Stimulated activated CD4-positive, alpha-beta T cell treated with anti-CD3 and anti-CD28 coated beads, Interleukin-1b, Interleukin-23, amount 100 ng/mL, for 48 hours (primary cell): ENCODE results near the gene LETM1.
A peak's percentile ranks its signal among the peaks of the same experiment; 100 is the strongest.

Experiments used
- DNase-seq: peaks from one replicate; pipeline ENCODE4 v3.0.0-alpha.2; 2020

LETM1 gene

DNA sequence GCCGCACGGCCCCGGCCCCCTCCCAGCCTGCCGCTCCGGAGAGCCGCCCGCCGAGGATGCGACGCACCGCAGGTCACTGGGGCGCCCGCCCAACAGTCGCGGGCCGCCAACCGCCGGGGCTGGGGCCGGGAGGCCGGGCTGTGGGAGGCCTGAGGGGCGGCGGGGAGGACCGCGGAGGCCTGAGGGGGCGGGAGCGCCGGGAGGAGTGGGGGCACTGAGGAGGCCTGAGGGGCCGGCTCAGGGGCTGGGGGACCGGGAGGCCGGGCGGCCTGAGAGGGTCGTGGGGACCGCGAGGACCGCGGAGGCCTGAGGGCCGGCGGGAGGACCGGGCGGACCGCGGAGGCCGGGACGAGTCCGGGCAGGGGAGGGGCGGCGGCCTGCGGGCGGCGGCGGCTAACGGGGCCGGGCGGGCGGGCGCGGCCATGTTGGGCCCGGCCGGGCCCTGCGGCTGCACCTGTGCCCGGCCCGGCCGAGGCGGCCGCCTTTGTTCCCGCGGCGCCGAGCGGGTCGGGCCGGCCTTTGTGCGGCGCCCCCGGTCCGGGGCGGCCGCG lies 15.6 kb upstream of the LETM1 start:
- DNase-seq = no peak

DNA sequence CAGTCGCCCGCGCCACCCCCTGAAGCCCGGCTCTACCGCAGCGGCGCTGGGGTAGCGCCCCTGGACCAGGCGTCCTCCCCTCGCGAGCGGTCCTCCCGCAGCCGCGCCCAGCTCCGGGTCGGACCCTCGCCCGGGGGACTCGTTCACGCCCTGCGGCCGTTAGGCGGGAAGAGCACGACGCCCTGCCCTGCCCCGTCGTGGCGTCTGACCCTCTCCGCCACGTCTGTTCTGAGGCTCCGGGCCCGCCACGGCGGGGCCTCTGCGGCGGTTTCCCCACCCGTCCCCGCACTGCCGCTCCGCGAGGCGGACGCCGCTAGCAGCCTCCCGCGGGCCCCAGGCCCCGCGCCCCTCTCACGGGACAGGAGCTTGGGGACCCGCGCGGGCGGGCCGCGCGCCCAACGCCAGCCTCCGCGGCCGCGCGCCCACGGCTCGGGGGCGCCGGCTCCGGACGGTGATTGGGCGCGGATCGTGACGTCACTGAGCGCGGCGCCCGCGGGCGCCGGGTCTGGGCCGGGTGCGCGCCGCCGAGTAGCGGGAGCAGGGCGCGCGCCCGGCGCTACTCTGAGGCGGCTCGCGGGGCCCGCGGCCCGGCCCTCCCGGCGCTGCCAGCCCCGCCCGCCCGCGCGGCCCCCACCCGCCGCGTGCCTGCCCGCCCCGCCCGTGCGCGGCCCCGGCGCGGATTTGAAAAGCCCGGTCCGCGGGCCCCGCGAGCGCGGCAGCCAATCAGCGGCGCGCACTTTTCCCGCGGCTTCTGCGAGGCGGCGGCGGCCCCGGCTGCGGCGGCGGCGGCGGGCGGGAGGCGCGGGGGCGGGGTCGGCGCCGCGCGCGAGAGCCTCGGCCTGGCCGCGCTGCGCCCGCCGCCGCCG lies 14.9 kb upstream of the LETM1 start, which contains the start of gene NSD2:
TSS of gene NSD2 (plus strand) at position 816 of the 866 bp plus-strand sequence. CDS start 29,262 bp downstream, outside the sequence.
- peak; percentile 86 for DNase-seq

DNA sequence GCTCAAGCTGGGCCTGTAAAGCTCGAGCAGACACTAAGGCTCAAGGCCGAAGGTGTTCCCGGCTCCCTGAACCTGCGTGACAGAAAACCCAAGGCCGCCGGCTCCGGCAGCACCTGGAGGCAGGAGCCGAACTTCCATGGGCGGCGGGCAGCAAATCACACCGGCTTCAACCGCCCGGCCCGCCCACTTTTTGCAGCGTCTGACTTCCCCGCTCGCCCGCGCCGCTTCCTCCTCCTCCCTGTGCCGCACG lies 14.3 kb upstream of the LETM1 start:
- DNase-seq = peak; percentile 85

DNA sequence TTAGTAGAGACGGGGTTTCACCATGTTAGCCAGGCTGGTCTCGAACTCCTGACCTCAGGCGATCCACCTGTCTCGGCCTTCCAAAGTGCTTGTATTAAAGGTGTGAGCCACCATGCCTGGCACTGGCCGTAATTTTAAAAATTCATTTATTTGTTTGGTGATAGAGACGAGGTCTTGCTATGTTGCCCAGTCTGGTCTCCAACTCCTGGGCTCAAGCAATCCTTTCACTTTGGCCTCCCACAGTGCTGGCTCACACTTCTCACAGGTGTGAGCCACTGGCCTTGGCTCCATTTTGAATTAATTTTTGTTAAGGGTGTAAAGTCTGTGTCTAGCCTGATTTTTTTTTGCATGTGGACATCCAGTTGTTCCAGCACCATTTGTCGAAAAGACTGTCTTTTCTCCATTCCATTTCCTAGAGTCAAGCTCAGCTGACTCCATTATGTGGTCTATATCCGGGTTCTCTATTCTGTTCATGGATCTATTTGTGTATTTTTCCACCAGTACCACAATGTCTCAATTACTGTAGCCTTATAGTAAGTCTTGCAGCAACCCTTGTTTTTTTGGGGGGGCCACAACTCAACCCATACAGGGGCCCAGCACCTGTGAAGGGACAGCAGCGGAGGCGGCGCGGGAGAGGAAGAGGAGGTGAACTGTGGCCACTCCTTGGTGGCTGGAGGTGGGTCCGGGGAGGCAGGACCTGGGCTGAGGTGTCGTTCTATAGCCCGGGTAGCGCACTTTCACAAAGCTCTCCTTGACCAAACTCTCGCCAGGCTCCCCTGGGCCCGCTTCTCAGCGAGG lies 13.8 kb upstream of the LETM1 start:
- DNase-seq = no peak

DNA sequence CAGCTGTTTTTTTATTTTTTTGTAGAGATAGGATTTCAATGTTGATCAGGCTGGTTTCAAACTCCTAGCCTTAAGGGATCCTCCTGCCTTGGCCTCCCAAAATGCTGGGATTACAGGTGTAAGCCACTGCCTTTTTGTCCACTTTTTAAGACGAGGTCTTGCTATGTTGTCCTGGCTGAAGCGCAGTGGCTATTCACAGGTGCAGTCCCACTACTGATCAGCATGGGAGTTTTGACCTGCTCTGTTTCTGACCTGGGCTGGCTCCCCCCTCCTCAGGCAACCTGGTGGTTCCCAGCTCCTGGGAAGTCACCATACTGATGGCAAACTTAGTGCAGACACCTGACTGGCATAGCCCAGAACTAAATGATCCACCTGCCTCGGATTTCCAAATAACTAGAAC lies 13.0 kb upstream of the LETM1 start:
- DNase-seq = no peak

DNA sequence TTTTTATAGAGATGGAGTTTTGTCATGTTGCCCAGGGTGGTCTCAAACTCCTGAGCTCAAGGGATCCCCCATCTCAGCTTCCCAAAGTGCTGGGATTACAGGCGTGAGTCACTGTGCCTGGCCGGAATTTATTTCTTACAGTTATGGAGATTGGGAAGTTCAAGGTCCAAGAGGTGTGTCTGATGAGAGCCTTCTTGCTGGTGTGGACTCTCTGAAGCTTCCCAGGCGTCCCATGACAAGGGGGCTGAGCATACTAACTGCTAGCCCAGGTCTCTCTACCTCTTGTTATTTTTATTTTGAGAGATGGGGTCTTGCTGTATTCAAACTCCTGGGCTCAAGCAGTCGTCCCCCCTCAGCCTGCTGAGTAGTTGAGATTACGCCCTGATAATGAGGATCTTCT lies 12.3 kb upstream of the LETM1 start:
- DNase-seq = no peak

DNA sequence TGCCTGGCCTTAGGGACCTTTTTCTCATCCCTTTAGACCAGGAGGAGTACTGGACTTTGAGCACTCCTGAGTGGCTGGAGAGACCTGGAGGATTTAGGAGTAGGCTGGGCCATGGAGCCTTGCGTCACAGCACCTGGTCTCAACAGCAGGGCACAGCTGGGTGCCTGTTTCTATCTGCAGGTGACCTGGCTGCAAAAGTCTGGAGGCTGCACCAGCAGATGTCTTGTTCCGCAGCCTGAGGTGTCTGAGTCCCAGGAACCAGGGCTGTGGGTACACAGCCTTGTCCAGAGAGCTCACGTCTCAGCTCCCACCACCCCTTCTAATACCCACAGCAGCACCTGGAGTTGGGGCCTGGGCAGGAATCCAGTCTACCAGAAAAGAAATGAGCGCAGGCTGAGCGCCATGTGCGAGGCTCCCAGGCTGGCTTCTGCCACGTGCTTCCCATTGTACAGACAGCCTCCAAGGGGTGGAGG lies 10.3 kb upstream of the LETM1 start:
- DNase-seq = no peak

DNA sequence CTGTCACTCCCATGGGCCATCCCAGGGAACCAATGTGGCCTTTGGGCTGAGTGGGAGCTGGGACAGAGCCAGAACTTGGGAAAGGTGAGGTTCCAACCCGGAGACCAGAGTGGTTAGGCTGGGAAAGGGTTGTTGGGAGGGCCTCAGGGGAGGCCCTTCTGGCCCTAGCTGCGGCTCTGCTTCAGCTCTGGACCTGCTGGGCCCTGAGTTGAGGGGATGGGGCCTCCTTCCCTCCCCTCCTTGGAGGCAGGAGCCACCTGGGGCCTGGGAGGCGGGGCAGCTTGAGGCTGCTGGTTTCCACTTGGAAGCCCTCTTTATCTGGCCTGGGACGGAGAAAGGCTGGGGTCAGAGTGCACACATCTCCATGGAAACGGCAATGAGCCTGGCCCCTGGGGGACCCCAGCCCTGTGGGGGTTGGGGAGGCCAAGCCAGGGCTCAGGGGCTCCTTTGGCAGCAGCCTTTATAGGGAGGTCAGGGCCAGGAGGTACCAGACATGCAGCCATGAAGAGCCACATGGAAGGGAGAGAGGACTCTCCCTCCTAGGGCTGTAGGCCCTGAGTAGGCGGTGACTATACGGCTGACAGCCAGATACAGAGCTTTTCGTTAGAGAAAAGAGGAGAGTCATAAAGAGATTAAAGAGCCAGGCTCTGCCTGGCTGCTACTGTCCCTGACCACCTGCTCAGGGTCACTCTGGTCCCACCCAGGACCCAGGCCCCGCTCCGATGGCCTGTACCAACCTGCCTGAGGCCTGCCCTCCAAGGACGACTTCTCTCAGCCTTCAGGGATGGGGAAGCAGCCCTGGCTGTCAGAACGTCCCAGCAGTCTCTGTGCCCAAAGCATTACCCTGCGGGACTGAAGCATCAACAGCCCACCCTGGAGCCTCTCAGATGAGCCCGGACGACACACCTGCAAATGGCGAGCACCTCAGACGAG lies 8.4 kb upstream of the LETM1 start:
- DNase-seq = no peak

DNA sequence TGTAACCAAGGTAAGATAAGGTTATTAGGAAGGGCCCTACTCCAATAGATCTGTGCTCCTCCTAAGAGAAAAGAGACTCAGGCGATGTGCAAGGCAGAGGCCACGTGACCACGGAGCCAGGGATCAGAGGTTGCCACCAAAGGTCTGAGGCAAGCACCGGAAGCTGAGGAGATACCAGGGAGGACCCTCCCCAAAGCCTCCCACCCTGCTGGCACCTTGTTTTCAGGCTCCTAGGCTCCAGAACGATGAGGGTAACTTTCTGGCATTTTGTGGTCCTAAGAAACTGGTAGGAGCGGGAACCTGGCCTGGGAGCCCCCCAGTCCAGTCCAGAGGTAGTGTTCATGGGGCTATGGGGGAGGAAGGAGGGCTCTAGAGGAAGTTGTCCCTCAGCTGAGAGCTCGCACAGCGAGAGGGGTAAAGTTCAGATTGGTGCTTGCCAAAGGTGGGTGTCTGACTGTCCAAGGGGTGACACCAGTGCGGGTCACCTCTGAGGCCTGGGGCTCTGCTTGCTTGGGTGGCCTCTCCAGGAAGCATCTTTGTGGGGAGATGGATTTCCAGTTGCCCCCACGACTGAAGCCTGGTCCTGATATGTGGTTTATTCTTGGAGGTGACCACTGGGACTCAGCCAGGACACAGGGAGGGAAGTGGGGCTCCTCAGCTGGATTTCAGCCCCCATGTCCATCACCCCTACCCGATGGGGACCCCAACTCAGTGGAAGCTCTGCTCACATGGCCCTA lies 7.5 kb upstream of the LETM1 start:
- DNase-seq = no peak

DNA sequence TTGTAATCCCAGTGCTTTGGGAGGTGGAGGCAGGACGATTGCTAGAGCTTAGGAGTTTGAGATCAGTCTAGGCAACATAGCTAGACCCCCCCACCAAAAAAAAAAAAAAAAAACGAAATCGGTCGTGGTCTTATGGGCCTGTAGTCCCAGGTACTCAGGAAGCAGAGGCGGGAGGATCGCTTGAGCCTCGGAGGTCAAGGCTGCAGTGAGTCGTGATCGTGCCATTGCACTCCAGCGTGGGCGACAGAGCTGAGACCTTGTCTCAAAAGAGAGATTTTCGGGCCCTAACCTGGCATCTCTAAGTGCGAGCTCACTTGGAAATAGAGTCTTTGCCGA lies 7.0 kb upstream of the LETM1 start:
- no peak for DNase-seq

DNA sequence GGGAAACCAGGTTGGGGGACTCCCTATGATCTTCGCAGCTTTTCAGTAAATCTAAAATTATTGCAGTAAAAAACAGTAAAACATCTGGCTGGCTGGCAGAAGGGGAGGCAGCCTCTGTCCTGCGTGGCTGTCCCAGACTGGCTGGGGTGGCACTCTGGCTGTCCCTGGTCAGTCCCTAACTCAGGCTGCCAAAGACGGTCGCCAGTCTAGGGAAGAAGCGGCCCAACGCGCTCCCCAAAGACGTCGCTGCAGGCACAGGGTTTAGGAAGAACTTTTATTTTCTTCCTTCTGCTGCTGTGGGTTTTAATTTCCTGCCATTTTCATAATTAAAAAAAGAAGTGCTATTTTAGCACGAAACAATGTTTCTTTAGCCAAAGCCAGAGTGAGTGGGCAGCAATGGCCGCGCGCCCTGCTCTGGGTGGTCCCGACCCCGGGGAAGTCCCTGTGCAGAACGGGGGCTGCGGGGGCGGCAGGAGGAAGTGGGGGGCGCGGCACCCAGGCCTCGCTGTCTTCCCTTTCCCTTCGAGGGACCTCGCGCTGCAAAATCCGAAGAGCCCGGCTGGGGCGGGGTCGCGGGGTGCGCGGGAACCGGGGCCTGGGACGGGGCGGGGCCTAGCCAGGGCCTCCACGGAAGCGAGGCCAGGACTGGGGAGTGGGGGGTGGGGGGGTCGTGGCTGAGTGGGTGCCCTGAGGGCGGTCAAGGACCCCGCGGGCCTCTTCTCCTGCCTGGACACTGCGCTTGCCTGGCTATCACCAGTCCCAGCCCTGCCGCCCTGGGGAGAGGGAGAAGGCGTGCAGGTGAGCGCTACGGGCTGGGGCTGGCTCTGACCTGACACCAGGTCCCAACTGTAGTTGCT lies 6.3 kb upstream of the LETM1 start:
- DNase-seq = peak; percentile 30

DNA sequence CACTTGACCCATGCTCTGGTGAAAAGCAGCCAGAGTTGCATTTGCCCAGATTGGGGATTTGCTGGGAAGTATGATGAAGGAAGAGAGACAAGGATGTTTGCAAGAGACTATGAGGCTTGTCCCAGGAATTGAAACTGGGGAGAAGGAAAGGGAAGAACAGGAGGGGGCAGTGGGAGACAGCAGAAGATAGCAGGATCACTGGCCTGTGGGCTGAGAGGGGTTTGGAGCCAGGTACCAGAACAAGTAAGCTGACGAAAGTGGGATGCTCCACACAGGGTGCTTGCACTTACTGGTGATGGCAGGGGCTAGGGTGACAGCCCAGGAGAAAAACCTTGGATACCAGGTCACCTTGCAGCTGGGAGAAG lies 3.4 kb upstream of the LETM1 start:
- DNase-seq = no peak

DNA sequence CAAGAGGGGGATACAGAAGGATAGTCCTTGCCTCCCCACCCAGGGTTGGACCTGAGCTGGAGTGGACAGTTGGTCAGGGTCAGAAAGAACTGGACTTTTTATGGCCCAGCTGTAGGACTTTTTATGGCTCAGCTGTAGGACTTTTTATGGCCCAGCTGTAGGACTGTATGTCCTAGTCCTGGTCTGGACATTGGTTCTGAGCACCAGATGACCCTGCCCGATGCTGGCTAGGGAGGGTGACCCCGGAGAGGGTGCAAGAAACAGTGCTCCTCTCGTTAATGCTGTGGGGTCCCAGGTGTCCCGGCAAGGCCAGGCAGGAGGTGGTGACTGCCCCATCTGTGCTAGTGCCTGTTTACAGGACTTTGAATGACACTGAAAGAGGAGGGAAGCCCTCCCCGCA lies 2.0 kb upstream of the LETM1 start:
- DNase-seq = no peak

DNA sequence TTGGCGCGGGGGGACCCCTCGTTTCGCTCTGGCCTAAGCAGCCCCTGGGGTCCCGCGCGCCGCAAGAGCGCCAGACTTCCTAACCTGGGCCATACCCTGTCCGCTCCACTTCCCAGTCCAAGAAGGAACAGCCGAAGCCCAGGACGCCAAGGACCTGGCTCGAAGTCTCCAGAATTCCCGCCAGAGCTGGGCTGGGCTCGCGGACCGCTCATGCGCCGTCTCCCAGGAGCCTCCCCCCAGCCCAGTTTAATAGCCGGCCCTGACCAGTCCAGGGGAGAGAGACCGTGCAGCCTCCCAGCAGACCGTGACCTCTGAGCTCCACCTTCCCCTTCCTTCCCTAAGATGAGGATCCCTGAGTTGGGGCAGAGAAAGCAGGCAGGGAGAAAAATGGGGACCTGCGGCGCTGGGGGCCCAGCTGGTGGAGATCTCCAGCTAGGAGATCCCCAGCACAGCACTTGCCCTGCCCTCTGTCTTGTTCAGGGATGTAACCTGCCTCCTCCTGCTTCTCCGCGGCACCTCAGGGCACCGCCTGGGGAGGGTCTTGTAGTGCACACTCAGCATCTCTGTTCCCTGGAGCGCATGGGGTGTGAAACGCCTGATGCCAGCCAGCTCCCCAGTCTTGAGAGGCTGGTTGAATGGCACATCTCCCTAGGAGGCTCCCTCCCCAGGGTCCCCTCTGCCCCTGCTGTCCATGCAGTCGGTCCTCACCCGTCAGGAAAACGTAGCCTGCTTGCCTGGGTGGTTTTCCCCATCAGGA lies 1.2 kb upstream of the LETM1 start:
- DNase-seq = no peak

DNA sequence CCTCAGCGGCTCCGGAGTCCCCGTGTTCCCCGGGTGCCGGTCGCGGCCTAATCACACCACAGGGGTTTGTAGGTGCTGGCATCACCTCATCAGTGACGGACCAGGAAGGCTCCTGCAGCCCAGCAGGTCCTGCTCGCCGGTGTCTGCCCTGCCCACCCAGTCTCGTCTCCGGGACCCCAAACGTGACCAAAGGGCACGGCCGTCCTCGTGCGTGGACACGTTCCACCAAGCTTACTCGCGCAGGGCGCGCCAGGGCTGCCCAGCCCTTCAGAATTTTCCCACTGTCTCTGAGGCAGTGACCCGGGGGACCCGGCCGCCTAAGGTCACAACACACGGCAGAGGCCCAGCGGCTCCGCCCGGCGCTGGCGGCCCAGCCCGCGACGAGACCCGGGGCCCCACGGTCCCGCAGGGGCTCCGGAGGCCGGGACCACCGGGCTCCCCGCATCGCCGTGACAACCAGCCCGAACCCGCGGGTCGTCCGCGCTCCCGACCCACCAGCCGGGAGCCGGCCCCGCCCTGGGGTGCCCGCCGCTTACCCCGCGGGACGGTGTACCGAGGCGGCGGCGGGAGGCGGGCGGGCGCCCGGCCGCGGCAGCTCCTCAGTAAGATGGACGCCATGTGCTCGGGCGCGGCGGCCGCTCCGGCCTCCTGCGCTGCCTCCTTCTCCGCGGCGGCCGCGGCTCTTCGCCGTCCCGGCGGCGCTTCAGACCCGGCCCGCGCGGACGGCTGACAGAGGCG lies 454 bp downstream of the LETM1 start:
- DNase-seq = peak; percentile 7

DNA sequence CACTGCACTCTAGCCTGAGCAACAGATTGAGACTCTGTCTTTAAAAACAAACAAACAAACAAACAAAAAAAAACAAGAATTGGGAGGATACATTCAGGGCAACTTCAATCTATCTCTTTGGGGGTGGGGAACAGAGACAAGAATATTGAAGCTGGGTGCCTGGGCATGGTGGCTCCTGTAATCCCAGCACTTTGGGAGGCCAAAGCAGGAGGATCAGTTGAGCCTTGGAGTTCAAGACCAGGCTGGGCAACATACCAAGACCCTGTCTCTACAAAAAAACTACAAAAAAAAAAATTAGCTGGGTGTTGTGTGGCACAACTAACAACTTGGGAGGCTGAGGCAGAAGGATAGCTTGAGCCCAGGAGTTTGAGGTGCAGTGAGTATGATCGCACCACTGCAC lies 1.2 kb downstream of the LETM1 start:
- no peak for DNase-seq

DNA sequence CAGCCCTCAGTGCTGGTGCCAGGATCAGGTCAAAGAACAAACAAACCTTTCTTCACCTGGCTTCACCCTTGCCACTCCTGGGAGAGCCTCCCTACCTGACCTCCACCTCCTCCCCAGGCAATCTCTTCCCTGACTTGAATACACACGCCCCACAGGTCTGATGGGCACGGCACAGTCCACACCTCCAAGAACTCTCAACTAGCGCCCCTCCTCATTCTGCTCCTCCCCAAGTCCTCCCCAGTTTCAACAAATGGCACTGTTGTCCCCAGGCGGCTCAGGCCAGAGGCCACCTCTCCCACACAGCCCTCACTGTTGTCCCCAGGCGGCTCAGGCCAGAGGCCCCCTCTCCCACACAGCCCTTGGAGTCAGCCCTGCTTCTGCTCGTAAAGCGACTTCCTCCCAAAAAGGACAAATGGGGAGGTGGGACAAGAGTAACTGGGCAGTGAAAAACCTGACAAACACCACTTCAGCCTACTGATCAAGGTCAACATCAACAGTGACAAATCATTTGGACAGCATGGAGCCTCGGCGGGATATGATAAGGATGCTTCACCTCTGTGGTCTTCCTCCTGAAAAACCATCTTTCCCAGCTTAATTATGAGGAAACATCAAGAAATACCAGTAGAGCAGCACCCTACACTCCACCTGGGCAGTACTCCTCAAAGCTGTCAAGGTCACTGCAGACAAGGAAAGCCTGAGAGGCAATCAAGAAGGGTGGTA lies 2.9 kb downstream of the LETM1 start:
- no peak for DNase-seq

DNA sequence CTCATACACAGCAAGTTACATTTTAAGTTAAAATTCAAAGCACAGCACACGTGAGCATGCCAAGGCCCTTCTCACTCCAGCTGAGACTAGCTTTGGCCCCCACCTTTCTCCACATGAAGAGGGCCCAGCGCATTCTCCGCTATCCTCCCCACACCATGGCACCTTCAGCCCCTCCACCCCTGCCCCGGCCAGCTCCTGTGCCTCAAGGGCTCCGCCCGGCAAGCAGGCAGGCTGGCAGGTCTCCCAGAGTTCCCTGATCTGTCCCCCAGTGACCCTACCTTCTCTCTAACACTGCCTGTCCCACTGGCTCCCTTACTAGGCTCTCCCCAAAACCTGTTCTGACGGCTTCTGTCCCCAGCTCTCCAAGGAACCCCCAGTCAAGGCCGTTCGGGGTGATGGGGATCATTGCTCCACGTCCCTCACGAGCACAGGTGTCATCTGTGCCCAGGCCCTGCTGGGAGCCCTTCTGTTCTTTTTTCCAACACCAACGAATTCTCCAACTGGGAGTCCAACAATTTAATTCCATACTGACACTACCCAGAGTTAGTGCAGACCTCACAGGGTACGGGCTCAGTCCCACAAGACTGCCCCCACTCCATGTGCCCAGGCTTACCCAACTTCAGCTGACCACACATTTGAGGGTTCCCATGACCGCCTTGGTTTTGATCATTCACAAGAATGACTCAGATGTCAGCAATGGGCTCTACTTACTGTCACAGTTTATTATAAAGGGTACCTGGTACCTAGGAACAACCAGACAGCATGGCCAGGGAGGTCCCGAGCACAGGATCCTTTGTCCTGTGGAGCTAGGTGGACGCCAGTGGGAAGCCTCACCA lies 4.2 kb downstream of the LETM1 start:
- DNase-seq = no peak
